Stimulated activated CD8-positive, alpha-beta memory T cell treated with anti-CD3 and anti-CD28 coated beads, Interleukin-2, amount 100 ng/mL, for 1 hour (primary cell): ENCODE measurements around the gene FASTKD3.
"Not testable (repeated sequence)": the region's sequence is repeated elsewhere in the genome, so short reads cannot be mapped to it uniquely, and the experiment has no call there.

Source experiments
- DNase-seq, 2 donors: peaks; one replicate each; pipeline ENCODE4 v3.0.0-alpha.2; 2020; ENCODE audit warnings: low read depth in 2 of 2

Gene FASTKD3

GRCh38 chr5:7868773-7869473 is at the start of gene FASTKD3, which contains the start of gene MTRR:
Gene FASTKD3, minus strand, starts transcription at chr5:7869031. Its CDS starts 948 bp downstream, at chr5:7868083.
Gene MTRR, plus strand, starts transcription at chr5:7869148. Its CDS starts 1,647 bp downstream, at chr5:7870795.
- peak; percentile 80 for DNase-seq

GRCh38 chr5:7917130-7918123 is 48.6 kb upstream of the FASTKD3 start:
- DNase-seq, result no peak

- DNase-seq, result no peak
Measured at GRCh38 chr5:7916171-7916804, 47.5 kb upstream of the FASTKD3 start.

- DNase-seq, result not testable (repeated sequence)
Measured at GRCh38 chr5:7911429-7911771, 42.6 kb upstream of the FASTKD3 start.

GRCh38 chr5:7910738-7911428 is 42.1 kb upstream of the FASTKD3 start:
- DNase-seq, result no peak

GRCh38 chr5:7908317-7908716 is 39.5 kb upstream of the FASTKD3 start:
- no peak for DNase-seq

GRCh38 chr5:7907612-7908011 is 38.8 kb upstream of the FASTKD3 start:
- no peak for DNase-seq

GRCh38 chr5:7904170-7904569 is 35.3 kb upstream of the FASTKD3 start:
- no peak for DNase-seq

GRCh38 chr5:7902666-7903625 is 34.1 kb upstream of the FASTKD3 start:
- DNase-seq, result no peak

- DNase-seq, result no peak
Measured at GRCh38 chr5:7902201-7902600, 33.4 kb upstream of the FASTKD3 start.

- DNase-seq, result no peak
Measured at GRCh38 chr5:7897014-7897600, 28.3 kb upstream of the FASTKD3 start.

GRCh38 chr5:7894860-7895259 is 26.0 kb upstream of the FASTKD3 start:
- no peak for DNase-seq

GRCh38 chr5:7894439-7894838 is 25.6 kb upstream of the FASTKD3 start:
- no peak for DNase-seq

- no peak for DNase-seq
Measured at GRCh38 chr5:7888901-7889300, 20.1 kb upstream of the FASTKD3 start.

- no peak for DNase-seq
Measured at GRCh38 chr5:7886849-7887475, 18.1 kb upstream of the FASTKD3 start.

GRCh38 chr5:7884491-7885267 is 15.8 kb upstream of the FASTKD3 start:
- no peak for DNase-seq

- no peak for DNase-seq
Measured at GRCh38 chr5:7882926-7883325, 14.1 kb upstream of the FASTKD3 start.

- no peak for DNase-seq
Measured at GRCh38 chr5:7881816-7882215, 13.0 kb upstream of the FASTKD3 start.

- DNase-seq, result no peak
Measured at GRCh38 chr5:7881091-7881490, 12.3 kb upstream of the FASTKD3 start.
